NCI-H510A (cell line): ENCODE measurements around the gene FAM193A.
"Not testable (repeated sequence)": the region's sequence is repeated elsewhere in the genome, so short reads cannot be mapped to it uniquely, and the experiment has no call there.

Experiments
- DNase-seq: peaks from one replicate; lab custom pipeline; 2025; lab: John Stamatoyannopoulos, UW

Gene FAM193A

GRCh38 chr4:2516635-2517034 is 19.8 kb upstream of the FAM193A start:
- no peak for DNase-seq

DNA sequence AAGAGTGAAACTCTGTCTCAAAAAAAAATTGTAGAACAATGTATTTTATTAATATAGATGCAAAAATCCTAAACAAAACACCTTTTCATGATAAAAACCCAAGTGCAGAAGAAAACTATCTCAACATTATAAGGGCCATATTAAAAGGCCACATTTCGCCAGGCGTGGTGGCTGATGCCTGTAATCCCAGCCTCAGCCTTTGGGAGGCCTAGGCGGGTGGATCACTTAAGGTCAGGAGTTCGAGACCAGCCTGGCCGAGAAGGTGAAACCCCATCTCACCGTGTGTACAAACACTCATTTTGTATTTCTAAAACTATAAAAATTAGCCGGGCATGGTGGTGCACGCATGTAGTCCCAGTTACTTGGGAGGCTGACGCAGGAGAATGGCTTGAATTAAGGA is 9.9 kb upstream of the FAM193A start:
- no peak for DNase-seq

DNA sequence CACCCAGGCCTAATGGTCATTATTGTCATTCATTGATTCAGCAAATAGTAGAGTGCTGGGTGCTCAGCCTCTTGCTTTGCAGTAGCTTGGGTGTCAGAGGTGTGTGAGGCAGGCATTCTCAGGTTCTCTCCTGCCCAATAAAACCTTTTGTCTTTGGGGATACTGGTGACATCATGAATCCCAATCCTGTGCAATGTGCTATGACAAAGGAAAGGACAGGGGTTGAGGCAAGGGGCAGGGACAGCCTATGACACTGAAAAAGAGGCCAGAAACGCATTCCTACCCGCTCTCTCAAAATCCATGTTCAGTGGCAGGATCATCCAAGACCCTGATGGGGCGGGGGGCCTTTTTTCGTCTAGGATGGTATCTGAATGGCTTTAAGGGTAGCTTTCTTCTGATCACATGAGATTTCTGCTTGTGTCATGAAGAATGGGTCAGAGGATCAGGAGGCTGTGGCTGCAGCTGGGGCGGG is 1.5 kb upstream of the FAM193A start:
- DNase-seq: no peak

DNA sequence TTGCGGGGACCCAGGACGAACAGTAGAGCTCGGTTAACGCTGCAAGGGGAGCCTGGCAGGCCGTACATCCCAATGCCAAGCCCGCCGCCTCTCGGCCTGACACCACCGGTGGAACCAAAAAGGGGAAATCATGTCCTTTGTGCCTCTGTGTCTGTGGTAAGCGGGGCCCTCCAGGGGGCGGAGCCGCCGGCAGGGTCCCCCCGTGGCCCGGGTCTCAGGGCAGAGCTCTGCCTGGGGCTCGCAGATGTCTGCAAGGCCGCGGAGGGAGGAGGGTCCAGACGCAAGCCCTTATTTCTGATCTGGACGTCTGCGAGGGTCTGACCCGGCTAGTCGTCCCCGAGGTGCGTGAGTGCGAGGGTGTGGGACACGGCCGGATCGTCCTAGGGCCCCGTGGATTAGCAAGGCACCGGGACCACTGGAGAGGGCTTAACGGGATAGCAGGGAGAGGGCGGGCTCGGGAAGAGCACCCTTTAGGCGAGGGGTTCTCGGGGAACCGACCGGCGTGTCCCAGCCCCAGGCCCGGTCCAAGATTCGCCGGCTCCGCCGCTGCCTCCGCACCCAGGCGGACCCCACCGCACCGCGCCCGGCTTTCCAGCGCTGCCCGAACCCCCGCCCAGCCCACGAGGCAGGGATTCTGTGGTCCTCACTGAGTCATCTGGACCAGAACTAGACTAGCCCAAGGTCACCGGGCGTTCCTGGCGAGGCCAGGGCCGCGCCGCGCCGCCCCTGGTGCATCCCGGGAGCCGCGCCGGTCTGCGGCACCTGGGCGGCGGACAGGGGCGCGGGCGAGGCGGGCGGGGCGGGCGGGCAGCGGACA is 863 bp upstream of the FAM193A start:
- no peak for DNase-seq

- DNase-seq: no peak
Observed at GRCh38 chr4:2537011-2537830, 774 bp downstream of the FAM193A start.

DNA sequence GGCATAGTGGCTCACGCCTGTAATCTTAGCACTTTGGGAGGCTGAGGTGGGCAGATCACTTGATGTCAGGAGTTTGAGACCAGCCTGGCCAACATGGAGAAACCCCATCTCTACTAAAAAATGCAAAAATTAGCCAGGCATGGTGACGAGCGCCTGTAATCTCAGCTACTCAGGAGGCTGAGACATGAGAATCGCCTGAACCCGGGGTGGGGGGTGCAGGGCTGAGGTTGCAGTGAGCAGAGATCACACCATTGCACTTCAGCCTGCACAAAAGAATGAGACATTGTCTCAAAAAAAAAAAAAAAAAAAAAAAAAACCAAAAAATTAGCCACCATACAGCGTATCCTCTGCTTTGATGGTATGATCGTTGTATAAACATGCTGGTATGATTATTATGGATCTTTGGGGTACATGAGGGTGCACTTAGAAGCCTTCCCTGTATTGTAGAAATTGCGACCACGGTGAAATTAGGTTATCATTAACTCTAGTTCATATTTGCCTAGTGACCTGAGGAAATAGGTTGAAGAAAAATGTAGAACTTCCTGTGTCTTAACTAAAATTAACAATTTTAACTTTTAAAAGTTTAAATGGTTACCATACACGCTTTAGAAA is 7.2 kb downstream of the FAM193A start:
- not testable (repeated sequence) for DNase-seq

DNA sequence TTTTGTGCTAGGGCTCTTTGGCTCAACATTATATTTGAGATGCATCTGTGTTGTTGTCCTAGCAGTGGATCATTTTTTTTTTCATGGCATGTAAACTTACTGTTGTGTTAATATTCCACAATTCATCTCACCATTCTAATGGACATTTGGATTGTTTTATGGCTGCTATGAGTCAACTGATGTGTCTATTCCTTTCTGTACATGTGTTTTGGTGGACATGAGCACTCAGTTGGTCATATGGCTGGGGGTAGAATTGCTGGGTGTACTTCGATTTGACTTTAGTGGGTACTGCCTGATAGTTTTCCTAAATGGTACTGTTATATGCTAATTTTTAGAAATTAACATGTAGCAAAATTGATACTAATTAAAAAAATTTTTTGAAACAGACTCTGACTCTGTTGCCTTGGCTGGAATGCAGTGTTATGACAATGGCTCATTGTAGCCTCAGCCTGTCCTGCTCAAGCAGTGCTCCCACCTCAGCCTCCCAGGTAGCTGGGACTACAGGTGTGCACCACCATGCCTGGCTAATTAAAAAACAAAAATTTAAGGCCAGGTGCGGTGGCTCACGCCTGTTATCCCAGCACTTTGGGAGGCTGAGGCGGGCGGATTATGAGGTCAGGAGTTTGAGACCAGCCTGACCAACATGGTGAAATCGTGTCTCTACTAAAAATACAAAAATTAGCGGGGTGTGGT is 9.0 kb downstream of the FAM193A start:
- no peak for DNase-seq

DNA sequence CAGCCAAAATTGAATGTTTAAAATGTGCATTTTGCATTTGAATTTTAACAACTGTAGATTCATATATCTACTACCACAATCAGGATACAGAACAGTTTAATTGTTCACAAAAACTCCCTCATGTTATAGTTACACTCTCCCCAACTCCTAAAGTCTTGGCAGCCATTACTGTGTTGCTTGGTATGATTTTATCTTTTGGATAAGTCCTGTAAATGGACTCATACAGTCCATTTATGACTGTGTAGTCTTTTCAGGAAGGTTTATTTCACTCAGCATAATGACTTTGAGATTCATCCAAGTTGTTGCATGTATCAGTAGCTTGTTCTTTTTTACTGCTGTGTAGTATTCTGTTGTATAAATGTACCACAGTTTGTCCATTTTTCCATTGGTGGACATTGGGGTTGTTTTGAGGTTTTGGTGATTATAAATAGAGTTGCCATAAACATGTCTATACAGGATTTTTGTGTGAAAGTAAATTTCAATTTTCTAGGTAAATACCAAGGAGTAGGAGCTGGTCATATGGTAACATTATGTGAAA is 9.9 kb downstream of the FAM193A start:
- DNase-seq: no peak

GRCh38 chr4:2546961-2547691 is 10.7 kb downstream of the FAM193A start:
- DNase-seq: not testable (repeated sequence)

DNA sequence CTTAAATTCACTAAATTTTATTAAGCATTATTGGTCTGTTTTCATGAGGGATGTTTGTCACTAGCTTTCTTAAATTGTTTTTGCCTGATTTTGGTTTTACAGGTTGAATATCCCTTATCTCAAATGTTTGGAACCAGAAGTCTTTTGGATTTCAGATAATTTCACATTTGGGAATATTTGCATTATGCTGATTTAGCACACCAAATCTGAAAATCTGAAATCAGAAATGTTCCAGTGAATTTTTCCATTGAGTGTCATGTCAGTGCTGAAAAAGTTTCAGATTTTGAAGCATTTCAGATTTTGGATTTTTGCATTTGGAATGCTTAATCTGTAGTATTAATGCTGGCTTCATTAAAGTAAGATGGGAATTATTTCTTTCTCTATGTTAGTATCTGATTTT is 14.7 kb downstream of the FAM193A start:
- no peak for DNase-seq

GRCh38 chr4:2552806-2553205 is 16.4 kb downstream of the FAM193A start:
- DNase-seq: no peak

GRCh38 chr4:2558301-2558700 is 21.9 kb downstream of the FAM193A start:
- DNase-seq: no peak

DNA sequence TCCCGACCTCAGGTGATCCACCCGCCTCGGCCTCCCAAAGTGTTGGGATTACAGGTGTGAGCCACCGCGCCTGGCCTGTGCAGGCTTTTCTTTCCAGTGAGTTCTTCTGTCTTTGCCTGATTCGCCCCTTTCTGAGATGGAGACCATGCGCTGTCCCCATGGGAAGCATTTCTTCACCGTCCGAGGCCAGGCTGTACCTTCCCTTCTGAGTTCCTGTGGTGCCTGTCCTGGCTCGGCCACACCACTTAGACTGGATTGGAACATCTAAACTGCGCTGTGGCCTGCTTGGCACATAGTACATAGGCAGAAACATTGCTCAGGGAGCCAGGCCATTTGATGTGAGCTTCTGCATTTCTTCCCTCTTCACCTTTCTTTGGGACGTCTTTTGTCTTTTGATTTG is 23.7 kb downstream of the FAM193A start:
- DNase-seq: no peak

DNA sequence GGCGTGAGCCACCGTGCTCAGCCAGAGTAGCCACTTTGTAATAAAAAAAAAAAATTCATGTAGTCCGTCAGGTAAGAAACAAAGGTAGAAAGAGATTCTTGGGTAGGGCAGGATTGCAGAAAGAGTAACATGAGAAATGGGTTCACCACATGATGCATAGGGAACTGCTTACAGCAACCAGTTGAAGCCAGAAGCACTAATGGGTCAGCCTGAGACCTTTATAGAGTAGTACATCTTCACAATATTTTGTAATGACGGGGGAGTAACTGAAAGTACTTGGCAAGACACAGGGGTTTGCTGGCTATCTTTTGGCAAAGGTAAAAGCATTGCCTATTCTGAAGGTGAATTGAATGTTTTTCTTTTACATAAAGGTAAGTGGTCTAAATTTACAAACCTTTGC is 29.1 kb downstream of the FAM193A start:
- DNase-seq: no peak

DNA sequence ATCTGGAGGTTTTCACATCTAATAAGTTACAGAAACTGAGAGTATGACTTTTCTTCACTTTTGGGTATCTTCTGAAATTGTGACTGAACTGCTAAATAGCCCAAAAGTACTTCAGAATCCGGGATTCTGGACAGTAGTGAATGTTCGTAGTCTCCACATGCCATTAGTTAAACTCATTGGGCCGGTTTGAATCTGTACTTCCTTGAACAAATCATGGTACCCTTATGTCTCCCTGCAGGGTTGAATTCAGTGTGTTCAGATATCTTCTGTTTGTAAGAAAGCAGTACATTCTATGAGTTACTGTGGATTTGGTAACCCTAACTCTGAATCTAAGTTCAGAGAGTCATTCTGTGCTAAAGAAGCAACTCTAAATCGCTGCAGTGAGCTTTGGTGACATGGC is 33.6 kb downstream of the FAM193A start:
- DNase-seq: no peak

- no peak for DNase-seq
Observed at GRCh38 chr4:2570551-2571222, 34.2 kb downstream of the FAM193A start.

DNA sequence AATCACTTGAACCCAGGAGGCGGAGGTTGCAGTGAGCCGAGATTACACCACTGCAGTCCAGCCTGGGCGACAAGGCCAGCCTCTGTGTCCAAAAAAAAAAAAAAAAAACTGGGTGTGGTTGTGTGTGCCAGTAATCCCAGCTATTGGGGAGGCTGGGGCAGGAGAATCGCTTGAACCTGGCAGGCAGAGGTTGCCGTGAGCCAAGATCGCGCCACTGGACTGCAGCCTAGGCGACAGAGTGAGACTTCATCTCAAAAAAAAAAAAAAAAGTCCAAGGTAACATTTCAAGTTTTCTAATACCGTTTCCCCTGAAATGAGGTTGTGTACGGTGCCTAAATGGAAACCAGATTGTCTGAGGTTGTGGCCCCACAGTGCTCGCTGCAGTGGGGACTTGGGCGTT is 35.6 kb downstream of the FAM193A start:
- no peak for DNase-seq

DNA sequence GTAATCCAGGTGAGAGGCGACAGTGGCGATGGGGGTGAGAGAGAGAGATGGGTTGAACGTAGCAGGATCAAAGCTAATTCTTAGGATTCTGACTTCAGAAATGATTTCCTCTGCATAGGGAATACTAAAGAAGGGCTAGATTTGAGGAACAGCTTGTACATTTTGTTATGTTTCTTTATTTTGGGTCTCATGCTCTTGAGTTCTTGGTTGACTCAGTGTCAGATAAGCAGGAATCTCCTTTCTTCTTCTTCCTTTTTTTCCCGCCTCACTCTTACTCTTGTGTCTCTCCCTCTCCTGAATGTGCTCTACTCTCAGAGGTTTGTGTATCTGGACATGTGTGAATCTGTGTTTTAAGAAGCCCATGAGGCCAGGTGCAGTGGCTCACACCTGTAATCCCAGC is 36.4 kb downstream of the FAM193A start:
- DNase-seq: no peak

- no peak for DNase-seq
Observed at GRCh38 chr4:2574009-2574408, 37.6 kb downstream of the FAM193A start.

GRCh38 chr4:2574863-2575262 is 38.4 kb downstream of the FAM193A start:
- no peak for DNase-seq

DNA sequence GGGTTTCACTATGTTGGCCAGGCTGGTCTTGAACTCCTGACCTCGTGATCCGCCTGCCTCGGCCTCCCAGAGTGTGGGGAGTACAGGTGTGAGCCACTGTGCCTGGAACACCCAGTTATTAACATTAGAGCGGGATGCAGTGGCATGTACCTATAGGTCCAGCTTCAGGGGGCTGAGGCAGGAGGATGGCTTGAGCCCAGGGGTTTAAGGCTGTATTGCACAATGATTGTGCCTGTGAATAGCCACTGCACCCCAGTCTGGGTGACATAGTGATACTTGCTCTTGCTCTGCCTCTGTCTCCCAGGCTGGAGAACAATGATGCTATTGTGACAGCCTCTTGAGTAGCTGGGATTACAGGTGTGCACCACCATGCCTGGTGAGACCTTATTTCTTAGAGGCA is 39.8 kb downstream of the FAM193A start:
- no peak for DNase-seq
